ENCODE results near the gene PREPL. TPM values are rescaled to one million over a fixed set of nuclear protein-coding genes. Genes with fewer than 3 reads are reported as not detected.

PREPL gene
- total and polyA plus RNA-seq, 2 donors (not counting 3 experiments of a cell fraction or from before 2014, with no cell fraction given) = 10.1 to 25.7 TPM

- ChIA-PET CTCF (interaction anchor here (0.9 kb wide), 1 partner anchor 281 kb away, joined by 3 read pairs; no protein-coding TSS in a partner anchor), POLR2A (no interaction called here)
- Histone ChIP-seq H3K9ac (replicated peaks; ENCODE audit: extremely low read depth, insufficient read depth, low read length) (no peak overlapping the region), H3K9me3 (replicated peaks; ENCODE audit: control insufficient read depth, insufficient read depth, low read length) (no peaks in the 10 kb centered on the region), H2AFZ (ENCODE audit: low read depth, low read length) (no peak overlapping the region), H3K4me1 (ENCODE audit: control insufficient read depth, extremely low read depth, insufficient read depth, low read length) (no peaks in the 10 kb centered on the region), H3K9me1 (replicated peaks; ENCODE audit: control insufficient read depth, extremely low read depth, insufficient read depth, low read length) (no peaks in the 10 kb centered on the region), H3K36me3 (ENCODE audit: control insufficient read depth in 2 of 2, extremely low read depth in 1 of 2, insufficient read depth in 2 of 2, low read length in 2 of 2) (peaks cover 9 to 12% of the 10 kb centered on the region in 2 experiments), H3K4me2 (ENCODE audit: insufficient read depth, low read length) (no peak overlapping the region), H3K4me3 (replicated peaks in 1 of 3; ENCODE audit: insufficient read depth in 1 of 3, low read depth in 1 of 3, low read length in 3 of 3) (no peak overlapping the region), H3K27me3 (ENCODE audit: control insufficient read depth in 2 of 2, insufficient read depth in 2 of 2, low read length in 2 of 2) (no peaks in the 10 kb centered on the region), H4K20me1 (replicated peaks; ENCODE audit: control insufficient read depth, extremely low read depth, insufficient read depth, low read length) (no peaks in the 10 kb centered on the region), H3K79me2 (ENCODE audit: control insufficient read depth, insufficient read depth, low read length) (no peaks in the 10 kb centered on the region), H3K27ac (ENCODE audit: insufficient read depth, low read depth, low read length) (no peak overlapping the region)
- TF ChIP-seq EZH2 (IDR thresholded peaks at IDR 0.05; ENCODE audit: borderline replicate concordance, low read depth, low read length, severe bottlenecking) = no peak
- TF ChIP-seq CTCF (IDR thresholded peaks at IDR 0.05; ENCODE audit: extremely low read depth in 1 of 2, insufficient read depth in 1 of 2, low read depth in 1 of 2, low read length in 2 of 2) = no peak
- no peak for TF ChIP-seq POLR2A (IDR thresholded peaks at IDR 0.05; ENCODE audit: low read depth, low read length)
- TF ChIP-seq FOS (IDR thresholded peaks at IDR 0.05; ENCODE audit: borderline replicate concordance, insufficient read depth, low read length) = no peak
- no peak for TF ChIP-seq GATA2 (IDR thresholded peaks at IDR 0.05; ENCODE audit: insufficient read depth, insufficient read length, low read depth, low read length)
- no peak for TF ChIP-seq MYC (IDR thresholded peaks at IDR 0.05; ENCODE audit: low read depth, low read length)
- TF ChIP-seq POLR2AphosphoS5 (IDR thresholded peaks at IDR 0.05; ENCODE audit: insufficient read depth, low read depth, low read length) = no peak
- no peak for TF ChIP-seq JUN (IDR thresholded peaks at IDR 0.05; ENCODE audit: borderline replicate concordance, insufficient read depth, insufficient read length, low read depth)
- no peak for TF ChIP-seq MAX (IDR thresholded peaks at IDR 0.05; ENCODE audit: insufficient read depth, insufficient read length)
- intact Hi-C loops (cut with micrococcal nuclease) (no loop called here), dilution Hi-C loops (cut with MboI; ENCODE audit: extremely low pct_ligation_motif_present, low sequenced_read_pairs) (no loop called here)
- BruUV-seq (replicated peaks) = no TSS peak
- FAIRE-seq = no peak
- DNase-seq (ENCODE audit: low read depth, low spot score) = no peak
Observed at GRCh38 chr2:44324971-44325426, 36.3 kb downstream of the PREPL start.

Data from endothelial cell of umbilical vein (primary cell).